Measurements from ENCODE around the gene PAX3.

The PAX3 gene

DNA sequence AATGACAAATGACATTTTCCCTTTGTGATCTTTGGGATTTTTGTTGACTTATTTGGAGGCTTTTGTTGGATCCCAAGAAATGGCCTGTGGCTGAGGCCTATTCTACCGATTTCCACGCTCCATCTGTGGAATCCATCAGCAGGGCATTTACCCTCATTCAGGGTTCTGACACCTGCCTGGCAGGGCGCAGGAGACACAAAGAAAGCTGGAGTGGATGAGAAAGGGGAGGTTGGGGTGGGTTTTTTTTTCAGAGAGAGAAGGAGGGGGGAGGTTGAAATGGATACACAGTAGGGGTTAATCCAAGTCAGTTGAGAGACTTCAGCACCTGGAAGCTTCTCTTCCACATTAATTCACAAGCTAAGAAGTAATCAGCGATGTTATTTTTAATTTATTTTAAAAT, 59.7 kb downstream of the PAX3 start:
- no peak overlapping the region for H3K4me2 ChIP-seq (ENCODE audit: insufficient read depth, low read length)
- DNase-seq (no peak), ATAC-seq (ENCODE audit: insufficient read depth, low read depth) (no peak)
- no peaks in the 10 kb centered on the region for H3K79me2 ChIP-seq (ENCODE audit: insufficient read depth, low read length)
- no peak overlapping the region for H3K27ac ChIP-seq (ENCODE audit: low read length)
- no peaks in the 10 kb centered on the region for H3K36me3 ChIP-seq (ENCODE audit: insufficient read depth, low read length)
- H4K20me1 ChIP-seq (ENCODE audit: insufficient read depth, low read length), result no peaks in the 10 kb centered on the region
- H2AFZ ChIP-seq (ENCODE audit: low read depth, low read length), result no peak overlapping the region
- TF ChIP-seq, protein P1, sequence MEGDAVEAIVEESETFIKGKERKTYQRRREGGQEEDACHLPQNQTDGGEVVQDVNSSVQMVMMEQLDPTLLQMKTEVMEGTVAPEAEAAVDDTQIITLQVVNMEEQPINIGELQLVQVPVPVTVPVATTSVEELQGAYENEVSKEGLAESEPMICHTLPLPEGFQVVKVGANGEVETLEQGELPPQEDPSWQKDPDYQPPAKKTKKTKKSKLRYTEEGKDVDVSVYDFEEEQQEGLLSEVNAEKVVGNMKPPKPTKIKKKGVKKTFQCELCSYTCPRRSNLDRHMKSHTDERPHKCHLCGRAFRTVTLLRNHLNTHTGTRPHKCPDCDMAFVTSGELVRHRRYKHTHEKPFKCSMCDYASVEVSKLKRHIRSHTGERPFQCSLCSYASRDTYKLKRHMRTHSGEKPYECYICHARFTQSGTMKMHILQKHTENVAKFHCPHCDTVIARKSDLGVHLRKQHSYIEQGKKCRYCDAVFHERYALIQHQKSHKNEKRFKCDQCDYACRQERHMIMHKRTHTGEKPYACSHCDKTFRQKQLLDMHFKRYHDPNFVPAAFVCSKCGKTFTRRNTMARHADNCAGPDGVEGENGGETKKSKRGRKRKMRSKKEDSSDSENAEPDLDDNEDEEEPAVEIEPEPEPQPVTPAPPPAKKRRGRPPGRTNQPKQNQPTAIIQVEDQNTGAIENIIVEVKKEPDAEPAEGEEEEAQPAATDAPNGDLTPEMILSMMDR (IDR thresholded peaks at IDR 0.05; ENCODE audit: borderline replicate concordance, extremely low read depth, low read length, poor library complexity, severe bottlenecking), result no peak
- no peak for TF ChIP-seq EZH2 (IDR thresholded peaks at IDR 0.05; ENCODE audit: borderline replicate concordance, low read depth, low read length, severe bottlenecking)
- no peaks in the 10 kb centered on the region for H3K4me1 ChIP-seq (ENCODE audit: insufficient read depth, low read length)
- H3K4me3 ChIP-seq (ENCODE audit: low read depth in 1 of 2, low read length in 2 of 2), result no peak overlapping the region
- no peaks in the 10 kb centered on the region for H3K9me3 ChIP-seq (ENCODE audit: insufficient read depth, low read length, severe bottlenecking)
- peaks cover 9% of the 10 kb centered on the region for H3K27me3 ChIP-seq (ENCODE audit: insufficient read depth, low read length, poor library complexity)
- no peak overlapping the region for H3K9ac ChIP-seq (ENCODE audit: low read depth, low read length)

DNA sequence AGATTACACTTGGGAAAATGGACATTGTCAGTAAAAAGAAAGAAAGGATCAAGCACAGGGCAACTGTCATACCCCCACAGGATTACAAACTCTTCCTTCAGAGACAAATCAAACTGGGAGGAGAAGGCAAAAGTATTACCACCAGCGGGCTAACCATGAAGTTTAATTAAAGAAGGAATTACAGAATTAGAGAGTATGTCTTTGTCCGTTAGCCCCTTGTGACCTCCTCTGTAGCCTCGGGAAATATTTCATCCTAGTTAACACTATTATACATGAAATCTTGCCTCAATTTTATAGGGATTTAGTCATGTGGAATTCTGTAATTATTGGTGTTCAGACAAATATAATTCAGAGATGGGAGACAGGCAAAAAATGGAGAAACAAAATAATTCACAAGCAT, 60.7 kb downstream of the PAX3 start:
- no peak overlapping the region for H2AFZ ChIP-seq (ENCODE audit: low read depth, low read length)

DNA sequence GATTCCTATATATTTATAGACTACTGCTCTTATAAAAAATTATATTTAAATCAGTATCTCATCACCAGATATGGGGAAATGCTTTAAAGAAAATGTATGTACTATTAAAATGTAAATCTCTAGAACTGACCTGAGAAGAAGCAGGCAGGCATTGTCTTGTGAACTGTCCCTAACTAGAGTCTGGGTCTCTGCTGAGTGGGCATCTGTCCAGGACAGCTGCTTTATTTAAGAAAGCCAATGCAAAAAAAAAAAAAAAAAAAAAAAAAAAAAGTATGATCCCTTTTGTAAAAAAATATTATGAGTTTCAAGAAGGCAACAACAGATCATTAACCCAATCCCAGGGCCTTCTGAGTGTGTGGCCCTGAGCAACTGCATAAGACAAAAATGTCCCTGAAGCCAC, 66.0 kb downstream of the PAX3 start:
- H3K9ac ChIP-seq (ENCODE audit: low read depth, low read length), result no peak overlapping the region
- no peak overlapping the region for H3K4me3 ChIP-seq (ENCODE audit: low read depth in 1 of 2, low read length in 2 of 2)
- TF ChIP-seq EZH2 (IDR thresholded peaks at IDR 0.05; ENCODE audit: borderline replicate concordance, low read depth, low read length, severe bottlenecking), result no peak
- TF ChIP-seq, protein P1 (IDR thresholded peaks at IDR 0.05; ENCODE audit: borderline replicate concordance, extremely low read depth, low read length, poor library complexity, severe bottlenecking), result no peak
- ATAC-seq (ENCODE audit: insufficient read depth, low read depth) (no peak), DNase-seq (no peak)
- no peaks in the 10 kb centered on the region for H3K36me3 ChIP-seq (ENCODE audit: insufficient read depth, low read length)
- no peaks in the 10 kb centered on the region for H3K9me3 ChIP-seq (ENCODE audit: insufficient read depth, low read length, severe bottlenecking)
- no peaks in the 10 kb centered on the region for H3K4me1 ChIP-seq (ENCODE audit: insufficient read depth, low read length)
- H3K4me2 ChIP-seq (ENCODE audit: insufficient read depth, low read length), result no peak overlapping the region
- H4K20me1 ChIP-seq (ENCODE audit: insufficient read depth, low read length), result no peaks in the 10 kb centered on the region
- no peak overlapping the region for H2AFZ ChIP-seq (ENCODE audit: low read depth, low read length)
- H3K27ac ChIP-seq (ENCODE audit: low read length), result no peak overlapping the region
- no peaks in the 10 kb centered on the region for H3K27me3 ChIP-seq (ENCODE audit: insufficient read depth, low read length, poor library complexity)
- no peaks in the 10 kb centered on the region for H3K79me2 ChIP-seq (ENCODE audit: insufficient read depth, low read length)

More for the DNA sequence above, 60.7 kb downstream of the PAX3 start:
- H3K36me3 ChIP-seq (ENCODE audit: insufficient read depth, low read length), result no peaks in the 10 kb centered on the region
- H3K4me2 ChIP-seq (ENCODE audit: insufficient read depth, low read length), result no peak overlapping the region
- TF ChIP-seq EZH2 (IDR thresholded peaks at IDR 0.05; ENCODE audit: borderline replicate concordance, low read depth, low read length, severe bottlenecking), result no peak
- H3K9ac ChIP-seq (ENCODE audit: low read depth, low read length), result no peak overlapping the region
- H3K27me3 ChIP-seq (ENCODE audit: insufficient read depth, low read length, poor library complexity), result peaks cover 7% of the 10 kb centered on the region
- H4K20me1 ChIP-seq (ENCODE audit: insufficient read depth, low read length), result no peaks in the 10 kb centered on the region
- H3K4me1 ChIP-seq (ENCODE audit: insufficient read depth, low read length), result no peaks in the 10 kb centered on the region
- no peak for DNase-seq
- H3K27ac ChIP-seq (ENCODE audit: low read length), result no peak overlapping the region
- no peak for ATAC-seq (ENCODE audit: insufficient read depth, low read depth)
- H3K4me3 ChIP-seq (ENCODE audit: low read depth in 1 of 2, low read length in 2 of 2), result no peak overlapping the region
- no peaks in the 10 kb centered on the region for H3K9me3 ChIP-seq (ENCODE audit: insufficient read depth, low read length, severe bottlenecking)
- no peaks in the 10 kb centered on the region for H3K79me2 ChIP-seq (ENCODE audit: insufficient read depth, low read length)

DNA sequence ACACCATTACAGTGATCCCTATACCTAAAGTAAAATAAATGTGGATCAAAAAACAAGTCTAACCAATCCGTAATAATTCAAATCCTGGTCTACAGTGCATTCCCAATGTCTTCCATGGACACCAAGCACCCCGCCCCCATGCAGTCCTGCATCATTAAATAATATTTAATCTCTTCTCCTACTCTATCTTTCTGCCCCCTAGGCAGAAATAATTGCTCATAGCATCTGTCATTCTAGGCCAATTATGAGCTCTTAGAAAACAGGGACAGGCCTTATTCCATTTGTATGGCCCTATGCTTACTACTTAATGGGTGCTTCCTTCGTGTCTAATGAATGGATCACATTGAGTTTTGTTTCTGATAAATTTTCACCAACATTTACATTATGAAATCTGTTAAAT, 66.4 kb downstream of the PAX3 start:
- H2AFZ ChIP-seq (ENCODE audit: low read depth, low read length), result no peak overlapping the region
- H3K79me2 ChIP-seq (ENCODE audit: insufficient read depth, low read length), result no peaks in the 10 kb centered on the region
- H3K36me3 ChIP-seq (ENCODE audit: insufficient read depth, low read length), result no peaks in the 10 kb centered on the region
- H3K9ac ChIP-seq (ENCODE audit: low read depth, low read length), result no peak overlapping the region
- no peak overlapping the region for H3K4me3 ChIP-seq (ENCODE audit: low read depth in 1 of 2, low read length in 2 of 2)
- DNase-seq, result no peak
- ATAC-seq (ENCODE audit: insufficient read depth, low read depth), result no peak
- no peaks in the 10 kb centered on the region for H3K27me3 ChIP-seq (ENCODE audit: insufficient read depth, low read length, poor library complexity)
- H4K20me1 ChIP-seq (ENCODE audit: insufficient read depth, low read length), result no peaks in the 10 kb centered on the region
- no peak overlapping the region for H3K4me2 ChIP-seq (ENCODE audit: insufficient read depth, low read length)
- no peak for TF ChIP-seq EZH2 (IDR thresholded peaks at IDR 0.05; ENCODE audit: borderline replicate concordance, low read depth, low read length, severe bottlenecking)
- TF ChIP-seq, protein P1 (IDR thresholded peaks at IDR 0.05; ENCODE audit: borderline replicate concordance, extremely low read depth, low read length, poor library complexity, severe bottlenecking), result no peak
- H3K4me1 ChIP-seq (ENCODE audit: insufficient read depth, low read length), result no peaks in the 10 kb centered on the region
- H3K27ac ChIP-seq (ENCODE audit: low read length), result no peak overlapping the region
- H3K9me3 ChIP-seq (ENCODE audit: insufficient read depth, low read length, severe bottlenecking), result no peaks in the 10 kb centered on the region
